Ishikawa (cell line): ENCODE results near the gene COL6A1.

Experiments used
- EGR1 ChIP-seq: IDR thresholded peaks from 2 replicates; pipeline ENCODE4 v1.6.1; 2012
- EP300 ChIP-seq: IDR thresholded peaks from 2 replicates; pipeline ENCODE4 v1.6.1; 2012; ENCODE audit warnings: borderline replicate concordance
- TAF1 ChIP-seq: IDR thresholded peaks from 2 replicates; pipeline ENCODE4 v1.6.1; 2012; ENCODE audit warnings: low read depth, mild to moderate bottlenecking
- TF ChIP-seq, protein P1 (sequence below): IDR thresholded peaks from 2 replicates; pipeline ENCODE4 v1.6.1; 2012; ENCODE audit warnings: low read depth, mild to moderate bottlenecking

DNA sequence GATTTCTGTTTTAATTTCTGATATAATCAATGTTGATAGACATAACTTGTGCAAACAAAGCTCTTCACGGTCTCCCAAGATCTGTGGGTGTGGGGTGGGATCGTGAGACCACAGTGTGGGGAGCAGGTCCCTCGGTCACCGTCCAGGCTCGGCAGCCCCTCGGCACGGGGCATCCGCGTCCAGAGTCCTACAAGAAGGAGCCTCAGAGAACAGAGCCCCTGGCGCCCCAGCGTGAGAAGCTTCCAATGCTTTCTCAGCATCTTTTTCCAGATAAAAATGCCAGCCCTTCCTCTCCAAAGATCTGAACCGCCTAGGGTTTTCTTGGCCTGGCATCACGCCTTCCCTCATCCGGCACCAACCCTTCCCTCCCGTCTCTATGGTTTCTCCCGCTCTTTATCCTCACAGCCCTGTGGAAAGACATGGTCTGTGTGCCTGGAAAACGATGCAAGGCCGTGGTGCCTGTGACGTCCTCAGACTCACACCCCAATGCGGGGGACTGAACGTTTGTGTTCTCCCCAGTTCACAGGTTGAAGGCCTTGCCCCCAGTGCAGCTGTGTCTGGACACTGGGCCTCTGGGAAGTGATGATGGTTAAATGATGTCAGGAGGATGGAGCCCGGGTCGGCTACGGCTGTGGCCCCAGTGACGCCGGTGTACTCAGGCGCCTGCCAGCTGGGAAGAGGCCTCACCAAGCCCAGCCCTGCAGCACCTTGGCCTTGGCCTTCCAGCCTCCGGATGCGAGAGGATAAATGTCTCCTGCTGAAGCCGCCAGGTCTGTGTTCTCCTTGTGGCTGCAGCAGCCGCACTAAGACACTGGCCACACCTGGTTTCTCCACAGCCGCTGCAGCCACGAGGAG is 70.5 kb downstream of the COL6A1 start:
- TF ChIP-seq TAF1 (no peak), EGR1 (no peak), EP300 (no peak)
- TF ChIP-seq, protein P1, sequence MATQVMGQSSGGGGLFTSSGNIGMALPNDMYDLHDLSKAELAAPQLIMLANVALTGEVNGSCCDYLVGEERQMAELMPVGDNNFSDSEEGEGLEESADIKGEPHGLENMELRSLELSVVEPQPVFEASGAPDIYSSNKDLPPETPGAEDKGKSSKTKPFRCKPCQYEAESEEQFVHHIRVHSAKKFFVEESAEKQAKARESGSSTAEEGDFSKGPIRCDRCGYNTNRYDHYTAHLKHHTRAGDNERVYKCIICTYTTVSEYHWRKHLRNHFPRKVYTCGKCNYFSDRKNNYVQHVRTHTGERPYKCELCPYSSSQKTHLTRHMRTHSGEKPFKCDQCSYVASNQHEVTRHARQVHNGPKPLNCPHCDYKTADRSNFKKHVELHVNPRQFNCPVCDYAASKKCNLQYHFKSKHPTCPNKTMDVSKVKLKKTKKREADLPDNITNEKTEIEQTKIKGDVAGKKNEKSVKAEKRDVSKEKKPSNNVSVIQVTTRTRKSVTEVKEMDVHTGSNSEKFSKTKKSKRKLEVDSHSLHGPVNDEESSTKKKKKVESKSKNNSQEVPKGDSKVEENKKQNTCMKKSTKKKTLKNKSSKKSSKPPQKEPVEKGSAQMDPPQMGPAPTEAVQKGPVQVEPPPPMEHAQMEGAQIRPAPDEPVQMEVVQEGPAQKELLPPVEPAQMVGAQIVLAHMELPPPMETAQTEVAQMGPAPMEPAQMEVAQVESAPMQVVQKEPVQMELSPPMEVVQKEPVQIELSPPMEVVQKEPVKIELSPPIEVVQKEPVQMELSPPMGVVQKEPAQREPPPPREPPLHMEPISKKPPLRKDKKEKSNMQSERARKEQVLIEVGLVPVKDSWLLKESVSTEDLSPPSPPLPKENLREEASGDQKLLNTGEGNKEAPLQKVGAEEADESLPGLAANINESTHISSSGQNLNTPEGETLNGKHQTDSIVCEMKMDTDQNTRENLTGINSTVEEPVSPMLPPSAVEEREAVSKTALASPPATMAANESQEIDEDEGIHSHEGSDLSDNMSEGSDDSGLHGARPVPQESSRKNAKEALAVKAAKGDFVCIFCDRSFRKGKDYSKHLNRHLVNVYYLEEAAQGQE: no peak
